GM19455 (cell line): ENCODE results near the gene INO80E.
"Not testable (repeated sequence)": the region's sequence is repeated elsewhere in the genome, so short reads cannot be mapped to it uniquely, and the experiment has no call there.

ENCODE experiments used
- ATAC-seq: cut with Tn5 transposase; IDR thresholded peaks from one replicate; pipeline ENCODE4 v1.9.1; 2021; ENCODE audit not compliant: unreplicated experiment

The INO80E gene

DNA sequence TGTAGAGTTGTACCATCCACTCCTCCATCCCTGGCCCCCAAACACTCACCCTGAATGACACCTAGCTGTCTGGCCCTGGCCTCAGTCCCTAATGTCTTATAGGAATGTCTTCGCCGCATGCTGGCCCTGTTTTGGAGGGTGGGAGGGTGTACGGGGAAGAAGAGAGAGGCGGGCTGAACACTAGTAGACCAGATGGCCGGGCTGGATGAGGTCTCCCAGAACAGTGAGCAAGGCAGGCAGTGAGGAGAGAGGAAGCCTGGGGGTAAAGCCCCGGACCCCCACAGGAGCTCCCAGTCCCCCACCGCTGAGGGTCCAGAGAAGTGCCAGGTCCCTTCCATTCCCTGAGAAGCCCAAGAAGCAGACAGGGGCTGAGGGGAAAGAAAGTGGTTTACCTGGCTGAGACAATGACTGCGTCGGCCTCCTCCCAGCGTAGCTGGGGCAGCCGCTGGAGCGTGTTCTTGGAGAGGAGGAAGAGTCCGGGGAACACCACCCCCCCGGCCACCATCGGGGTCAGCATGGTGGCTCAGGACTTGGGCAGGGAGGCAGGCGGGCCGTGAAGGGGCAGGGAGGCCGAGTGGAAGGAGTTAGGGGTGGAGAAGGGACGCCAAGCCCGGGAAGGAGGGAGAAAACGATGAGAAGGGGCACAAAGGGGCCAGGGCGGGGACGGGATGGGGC is 34.1 kb downstream of the INO80E start:
- ATAC-seq = no peak

DNA sequence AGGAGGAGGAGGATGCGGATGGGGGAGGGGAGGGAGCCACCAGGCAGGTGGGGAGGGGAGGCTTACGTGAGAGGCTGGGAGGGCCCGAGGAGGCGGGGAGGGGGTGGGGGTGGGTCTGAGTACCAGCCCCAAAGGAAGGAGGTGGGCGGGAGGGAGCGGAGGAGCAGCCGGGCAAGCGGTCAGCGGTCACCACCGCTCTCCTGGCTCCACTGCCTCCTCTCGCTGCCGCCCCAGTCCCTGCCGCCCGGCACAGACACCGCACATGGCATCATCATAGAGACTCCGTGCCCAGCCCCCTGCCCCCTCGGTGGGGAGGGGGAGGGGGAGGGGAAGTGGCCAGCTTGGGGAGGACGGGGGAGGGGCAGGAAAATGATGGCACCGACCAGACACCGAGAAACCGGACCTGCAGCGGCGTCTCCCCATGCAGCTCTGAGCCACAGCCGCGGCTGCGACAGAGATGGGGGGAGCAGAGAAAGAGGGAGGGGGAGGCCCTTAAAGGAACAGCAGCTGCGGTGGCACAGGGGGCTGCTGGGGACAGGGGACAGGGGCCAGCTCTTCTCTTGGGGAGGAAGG is 34.9 kb downstream of the INO80E start, which contains the start of gene TLCD3B:
Gene TLCD3B, minus strand, starts transcription at position 431 of the 573 bp plus-strand sequence. CDS start 744 bp downstream, outside the sequence.
- ATAC-seq = no peak

DNA sequence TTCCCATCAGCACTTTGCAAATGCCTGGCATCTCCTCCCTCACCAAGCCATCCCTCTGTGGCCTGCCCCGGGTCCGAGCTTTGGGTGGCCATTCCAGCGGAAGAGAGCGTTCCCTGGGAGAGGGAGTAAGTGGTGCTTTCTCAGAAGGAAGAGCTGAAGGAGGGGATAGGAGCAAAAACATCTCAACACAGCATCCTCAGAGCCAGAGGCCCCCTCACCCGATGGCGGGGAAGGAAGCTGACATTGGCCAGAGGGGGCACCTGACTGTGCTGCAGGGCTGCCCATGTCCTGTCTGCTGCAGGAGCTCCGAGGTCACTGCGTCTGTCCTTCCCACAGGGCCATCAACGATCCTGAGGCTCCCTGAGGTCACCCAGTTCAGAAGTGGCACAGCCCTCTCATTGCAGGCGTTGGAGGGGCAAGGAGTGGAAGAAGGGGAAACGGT is 35.5 kb downstream of the INO80E start:
- ATAC-seq = no peak

GRCh38 chr16:30032083-30032819 is 36.2 kb downstream of the INO80E start:
- ATAC-seq = no peak

DNA sequence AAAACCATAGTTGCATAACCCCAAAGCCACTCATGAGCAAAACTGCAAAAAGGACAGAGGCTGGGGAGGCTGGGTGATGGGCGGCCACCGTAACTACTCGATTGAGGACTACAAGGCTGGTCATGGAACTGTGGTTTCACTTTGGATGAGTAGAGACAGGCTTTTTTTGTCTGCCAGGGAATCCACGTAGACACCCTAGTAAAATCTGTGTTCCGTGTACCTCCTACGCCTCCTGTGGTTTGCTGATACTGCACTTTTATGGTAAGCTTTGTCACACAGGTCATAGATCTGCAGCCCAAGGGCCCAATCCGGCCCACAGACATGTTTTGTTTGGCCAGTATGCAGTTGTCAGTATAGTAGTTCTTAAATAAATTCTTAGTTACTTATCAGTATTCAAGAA is 37.2 kb downstream of the INO80E start:
- ATAC-seq = no peak

DNA sequence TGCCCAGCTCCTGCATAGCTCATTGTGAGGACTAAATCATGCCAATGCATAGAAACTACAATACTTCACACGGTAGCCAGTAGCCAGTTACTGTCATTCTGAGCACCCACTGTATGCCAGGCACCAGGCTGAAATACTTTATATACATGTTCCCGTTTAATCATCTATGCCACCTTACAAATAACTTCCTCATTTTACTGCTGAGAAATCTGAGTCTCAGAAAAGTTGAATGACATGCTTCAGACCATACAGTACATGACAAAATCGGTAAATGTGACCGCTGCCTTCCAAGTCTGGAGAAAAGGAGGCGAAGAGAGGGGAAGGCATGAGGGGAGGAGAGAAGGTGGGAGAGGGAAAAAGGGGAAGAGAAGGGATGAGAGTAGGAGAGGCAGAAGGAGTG is 44.2 kb downstream of the INO80E start:
- ATAC-seq = no peak

DNA sequence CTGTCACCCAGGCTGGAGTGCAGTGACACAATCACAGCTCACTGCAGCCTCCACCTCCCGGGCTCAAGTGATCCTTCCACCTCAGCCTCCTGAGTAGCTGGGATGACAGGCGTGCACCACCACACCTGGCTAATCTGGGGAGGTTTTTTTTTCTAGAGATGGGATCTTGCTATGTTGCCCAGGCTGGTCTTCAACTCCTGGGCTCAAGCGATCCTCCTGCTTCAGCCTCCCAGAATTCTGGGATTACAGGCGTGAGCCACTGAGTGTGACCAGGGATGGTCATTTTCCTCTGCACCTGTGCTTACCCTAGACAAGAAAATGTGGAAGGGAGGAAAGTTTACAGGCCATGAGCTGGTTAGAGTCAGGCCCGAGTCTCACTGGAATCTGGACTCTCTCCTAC is 44.6 kb downstream of the INO80E start:
- not testable (repeated sequence) for ATAC-seq

DNA sequence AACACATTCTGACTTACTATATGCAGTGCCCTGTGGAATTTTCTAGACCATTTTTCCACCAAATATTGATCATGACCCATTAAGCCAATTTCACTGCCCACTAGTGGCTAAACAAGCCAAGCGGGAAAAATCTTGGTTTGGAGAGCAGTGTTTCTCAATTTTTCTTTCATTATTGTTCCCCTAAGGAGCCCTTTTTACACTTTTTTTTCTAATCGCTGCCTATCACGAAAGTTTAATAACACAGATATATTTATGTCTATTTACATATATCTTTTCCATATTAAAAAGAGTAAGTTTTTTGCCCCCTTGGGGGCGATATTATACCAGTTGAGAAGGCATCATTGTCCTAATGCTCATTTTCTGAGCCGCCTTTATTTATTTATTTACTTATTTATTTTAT is 45.8 kb downstream of the INO80E start:
- no peak for ATAC-seq

DNA sequence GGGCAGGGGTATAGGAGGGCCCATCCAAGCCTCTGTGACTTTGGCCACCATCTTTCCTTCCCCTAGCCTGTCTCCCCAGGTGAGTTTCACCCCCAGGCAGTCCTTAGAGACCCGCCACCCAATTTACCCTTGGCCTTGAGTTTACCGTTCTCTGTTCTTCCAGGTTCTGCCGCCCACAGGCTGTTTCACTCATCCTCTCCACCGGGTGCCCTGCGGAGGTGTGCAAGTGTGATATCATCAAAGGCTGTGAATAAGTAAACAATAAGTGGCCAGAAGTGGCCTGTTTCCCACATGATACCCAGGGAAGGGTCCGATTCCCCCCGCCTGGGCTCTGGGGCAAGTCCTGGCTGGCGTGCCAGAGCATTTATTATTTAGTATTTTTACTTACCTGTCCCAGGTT is 50.1 kb downstream of the INO80E start:
- no peak for ATAC-seq

DNA sequence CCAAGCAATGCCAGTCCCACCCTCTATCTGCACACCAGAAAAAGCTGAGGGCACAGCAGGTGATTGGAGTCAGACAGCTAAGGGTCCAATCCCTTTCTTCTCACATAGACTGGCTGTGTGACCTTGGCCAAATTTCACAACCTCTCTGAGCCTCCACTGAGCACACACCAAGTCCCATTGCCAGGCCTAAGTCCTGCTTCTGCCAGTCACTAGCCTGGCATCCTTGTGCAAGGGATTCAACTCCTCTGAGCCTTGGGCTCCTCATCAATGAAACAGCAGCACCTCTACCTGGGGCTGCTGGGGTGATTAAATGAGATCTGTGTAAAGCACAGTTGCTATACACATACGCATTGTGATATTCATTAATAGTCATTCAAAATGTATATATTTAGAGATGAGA is 50.5 kb downstream of the INO80E start:
- ATAC-seq = no peak

GRCh38 chr16:30049871-30050270 is 53.8 kb downstream of the INO80E start:
- ATAC-seq = no peak

GRCh38 chr16:30051518-30051917 is 55.5 kb downstream of the INO80E start:
- no peak for ATAC-seq

- peak; percentile 65 for ATAC-seq
Measured at GRCh38 chr16:30052671-30053372, 56.8 kb downstream of the INO80E start.

GRCh38 chr16:30053376-30054015 is 57.5 kb downstream of the INO80E start:
- ATAC-seq = peak; percentile 17

GRCh38 chr16:30054451-30054850 is 58.4 kb downstream of the INO80E start:
- ATAC-seq = no peak

GRCh38 chr16:30054959-30055553 is 59.0 kb downstream of the INO80E start:
- ATAC-seq = no peak
